ENCODE results near the gene DUSP1. TPM values are rescaled to one million over a fixed set of nuclear protein-coding genes. Genes with fewer than 3 reads are reported as not detected.
A peak's percentile ranks its signal among the peaks of the same experiment; 100 is the strongest.

DUSP1 gene
- total and polyA plus RNA-seq, 9 of the 15 experiments (the other 6 are each of a cell fraction or from before 2014, with no cell fraction given) = 2.1 to 14.2 (median 8.5) TPM

DNA sequence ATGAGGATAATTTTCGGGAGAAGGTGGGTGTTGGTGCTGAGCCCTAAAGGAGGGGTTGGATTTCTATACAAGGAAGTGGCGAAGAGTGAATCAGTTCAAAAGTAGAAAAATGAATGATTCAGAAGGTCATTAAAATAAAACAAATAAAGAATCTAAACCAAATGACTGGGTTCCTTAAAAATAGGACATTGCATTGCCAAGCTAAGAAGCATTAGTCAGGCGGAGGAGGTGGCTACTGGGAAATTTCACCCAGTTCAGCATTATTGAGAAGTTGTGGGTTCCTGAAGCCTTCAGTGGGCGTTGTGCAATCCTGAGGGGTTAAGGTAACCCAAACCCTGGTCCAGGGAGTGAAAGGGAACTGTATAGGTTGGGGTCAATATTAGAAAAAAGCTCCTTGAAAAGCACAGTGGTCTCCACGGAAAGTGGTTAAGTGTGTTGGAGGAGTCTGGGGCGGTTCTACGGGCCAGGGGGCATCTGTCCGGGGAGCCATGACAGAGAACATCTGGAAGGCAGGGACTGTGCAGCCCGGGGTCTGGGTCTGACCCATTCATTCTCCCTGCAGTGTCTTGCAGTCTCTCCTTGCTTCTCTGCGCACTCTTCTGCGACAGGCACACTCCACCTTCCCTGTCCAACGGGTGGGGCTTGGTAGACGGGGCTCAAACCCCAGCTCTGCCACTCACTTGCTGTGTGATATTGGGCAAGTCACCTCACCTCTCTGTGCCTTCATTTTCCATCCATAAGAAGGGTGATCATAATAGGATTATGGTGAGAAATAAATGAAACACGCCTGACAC, 27.6 kb upstream of the DUSP1 start (continued):
- TF ChIP-seq CEBPG (CRISPR knock-in tag; IDR thresholded peaks at IDR 0.05) = 0 out of 2 replicates have a peak, but pooled peaks have one; percentile 52
- no peak for TF ChIP-seq CEBPG (tag; conservative IDR thresholded peaks at IDR 0.05 in 1 of 2, IDR thresholded peaks at IDR 0.05 in 1 of 2)
- no peak for TF ChIP-seq RFX5 (IDR thresholded peaks at IDR 0.05; ENCODE audit: low read depth, low read length)
- TF ChIP-seq KLF1 (tag; IDR thresholded peaks at IDR 0.05) = no peak
- peak; percentile 3; the same call in 1 of the 2 replicates for TF ChIP-seq ZNF316 (IDR thresholded peaks at IDR 0.05)

DNA sequence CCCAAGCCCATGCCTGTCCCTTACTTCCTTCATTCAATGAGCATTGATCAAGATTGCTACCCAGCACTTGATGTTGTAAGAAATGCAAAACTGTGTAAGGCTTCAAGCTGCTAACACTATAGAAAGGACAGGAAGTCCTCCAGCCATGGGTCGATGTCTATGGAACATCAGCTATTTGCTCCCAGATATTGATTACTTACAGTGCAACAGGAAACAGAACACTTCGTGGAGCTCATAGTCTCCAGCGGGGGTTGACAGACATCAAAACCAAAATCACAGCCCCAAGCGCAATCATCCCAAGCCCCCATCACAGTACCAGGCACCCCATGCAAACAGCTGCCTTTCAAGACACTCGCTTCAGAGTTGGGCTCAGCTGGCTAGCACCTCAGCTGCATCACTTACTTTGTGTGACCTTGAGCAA, 26.8 kb upstream of the DUSP1 start:
- H3K4me2 ChIP-seq (ENCODE audit: insufficient read depth, low read length) = no peak overlapping the region
- no peak overlapping the region for H3K4me3 ChIP-seq
- DNase-seq (ENCODE audit: extremely low read depth in 1 of 4, low spot score in 3 of 4) (no peak), ATAC-seq (no peak), FAIRE-seq (peak; percentile 35)
- intact Hi-C loops (cut with micrococcal nuclease) (no loop called here), in situ Hi-C loops (cut with MboI) (no loop called here)
- H4K20me1 ChIP-seq (replicated peaks; ENCODE audit: control insufficient read depth, insufficient read depth, low read length) = no peaks in the 10 kb centered on the region
- POLR2A ChIA-PET = interaction anchor here (1.3 to 3.2 kb wide), 3 partner anchors 9 to 27 kb away, joined by 4 to 14 read pairs (median 13); partner anchors contain the start of gene DUSP1
- no peaks in the 10 kb centered on the region for H3K9me3 ChIP-seq (replicated peaks; ENCODE audit: control insufficient read depth, insufficient read depth, low read depth, low read length)
- H3K79me2 ChIP-seq (ENCODE audit: control insufficient read depth, insufficient read depth, low read length) = no peaks in the 10 kb centered on the region
- H3K36me3 ChIP-seq (ENCODE audit: control insufficient read depth, insufficient read depth, low read length) = no peaks in the 10 kb centered on the region
- no peaks in the 10 kb centered on the region for H3K9me1 ChIP-seq (ENCODE audit: control insufficient read depth, insufficient read depth, low read length)
- no peak overlapping the region for H3K27ac ChIP-seq (ENCODE audit: extremely low read depth, low read depth, low read length)
- no peaks in the 10 kb centered on the region for H3K27me3 ChIP-seq (ENCODE audit: control insufficient read depth in 2 of 2, insufficient read depth in 2 of 2, low read length in 2 of 2)
- H3K4me1 ChIP-seq (replicated peaks in 1 of 2; ENCODE audit: control insufficient read depth in 2 of 2, insufficient read depth in 2 of 2, low read length in 2 of 2) = peaks cover 39 to 43% of the 10 kb centered on the region in 2 experiments; a peak in 4 of 5 replicates
- 65% methylated on average over 5 of the region's 5 CpGs for WGBS (ENCODE audit: insufficient coverage, low coverage, missing lambda C conversion rate)
- H3K9ac ChIP-seq (ENCODE audit: insufficient read depth in 1 of 2, low read depth in 2 of 2, low read length in 2 of 2) = peak overlapping the region in 1 of 2 experiments; percentile 24; a peak in 1 of 4 replicates
- TF ChIP-seq NBN (IDR thresholded peaks at IDR 0.05; ENCODE audit: low read depth) = no peak
- TF ChIP-seq MCM7 (IDR thresholded peaks at IDR 0.05) = no peak
- no peak for TF ChIP-seq ADNP (tag; IDR thresholded peaks at IDR 0.05)
- no peak for TF ChIP-seq ARID2 (IDR thresholded peaks at IDR 0.05)
- no peak for TF ChIP-seq CC2D1A (IDR thresholded peaks at IDR 0.05)
- TF ChIP-seq SIN3A (IDR thresholded peaks at IDR 0.05; ENCODE audit: borderline replicate concordance in 2 of 2, control insufficient read depth in 1 of 2, low read depth in 2 of 2, low read length in 2 of 2) = no peak
- no peak for TF ChIP-seq SMARCB1 (IDR thresholded peaks at IDR 0.05; ENCODE audit: insufficient read length, low read depth)
- TF ChIP-seq XRCC4 (IDR thresholded peaks at IDR 0.05; ENCODE audit: extremely low read depth, insufficient read depth, insufficient read length) = no peak
- no peak for TF ChIP-seq JUND (IDR thresholded peaks at IDR 0.05; ENCODE audit: borderline replicate concordance, low read depth, low read length)
- no peak for TF ChIP-seq JUND (tag; IDR thresholded peaks at IDR 0.05; ENCODE audit: borderline replicate concordance, low read depth, low read length)
- TF ChIP-seq ATF7 (IDR thresholded peaks at IDR 0.05) = no peak
- TF ChIP-seq, protein P1, sequence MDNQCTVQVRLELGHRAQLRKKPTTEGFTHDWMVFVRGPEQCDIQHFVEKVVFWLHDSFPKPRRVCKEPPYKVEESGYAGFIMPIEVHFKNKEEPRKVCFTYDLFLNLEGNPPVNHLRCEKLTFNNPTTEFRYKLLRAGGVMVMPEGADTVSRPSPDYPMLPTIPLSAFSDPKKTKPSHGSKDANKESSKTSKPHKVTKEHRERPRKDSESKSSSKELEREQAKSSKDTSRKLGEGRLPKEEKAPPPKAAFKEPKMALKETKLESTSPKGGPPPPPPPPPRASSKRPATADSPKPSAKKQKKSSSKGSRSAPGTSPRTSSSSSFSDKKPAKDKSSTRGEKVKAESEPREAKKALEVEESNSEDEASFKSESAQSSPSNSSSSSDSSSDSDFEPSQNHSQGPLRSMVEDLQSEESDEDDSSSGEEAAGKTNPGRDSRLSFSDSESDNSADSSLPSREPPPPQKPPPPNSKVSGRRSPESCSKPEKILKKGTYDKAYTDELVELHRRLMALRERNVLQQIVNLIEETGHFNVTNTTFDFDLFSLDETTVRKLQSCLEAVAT (IDR thresholded peaks at IDR 0.05) = no peak
- CTCF ChIA-PET (ENCODE audit: low intra/inter-chr PET ratio) = no interaction called here
- BruUV-seq (replicated peaks) = no TSS peak
- H2AFZ ChIP-seq (ENCODE audit: low read depth, low read length) = peak overlapping the region; percentile 29
